ENCODE results near the gene CBX6.

Gene CBX6

DNA sequence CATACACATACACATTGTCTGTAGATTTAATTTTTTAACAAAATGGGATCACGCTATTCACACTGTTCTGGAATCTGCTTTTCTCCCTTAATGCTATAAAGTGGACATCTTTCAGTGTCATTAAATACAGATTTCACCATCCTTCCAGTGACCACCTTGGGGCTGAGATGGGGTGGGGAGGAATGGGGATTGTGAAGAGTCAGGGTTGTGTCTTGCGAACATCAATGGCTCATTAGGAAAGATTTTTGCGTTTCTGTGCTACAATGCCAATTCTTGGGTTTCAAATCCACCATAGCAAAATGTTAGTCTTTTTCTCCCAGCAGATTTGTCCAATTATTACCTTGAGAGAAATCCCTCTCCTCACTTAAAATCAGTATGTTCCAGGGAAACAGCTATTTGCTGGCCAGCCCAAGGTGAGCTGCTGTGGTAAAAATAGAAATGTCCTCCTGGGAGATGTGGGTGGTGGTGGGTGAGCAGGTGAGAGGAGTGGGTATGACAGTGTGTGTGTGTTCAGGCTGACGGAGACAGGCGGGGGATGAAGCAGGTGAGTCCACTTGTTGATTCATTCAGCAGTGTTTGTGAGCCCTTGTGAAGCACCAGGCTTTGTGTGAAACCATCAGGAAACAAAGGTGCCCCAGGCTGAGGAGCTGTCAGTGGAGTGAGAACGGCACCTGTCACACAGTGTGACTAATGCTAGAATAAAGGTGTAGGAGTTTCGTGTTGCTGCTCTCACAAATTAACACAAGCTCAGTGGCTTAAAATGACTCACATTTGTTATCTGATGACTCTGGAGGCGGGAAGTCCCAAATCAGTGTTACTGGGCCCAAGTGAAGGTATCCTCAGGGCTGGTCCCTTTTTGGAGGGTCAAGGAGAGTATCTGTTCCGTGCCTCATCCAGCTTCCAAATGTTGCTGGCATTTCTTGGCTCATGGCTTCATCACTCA lies 1.7 kb upstream of the CBX6 start:
- H3K4me3 ChIP-seq (ENCODE audit: low read depth, low read length): peak overlapping the region; percentile 77

DNA sequence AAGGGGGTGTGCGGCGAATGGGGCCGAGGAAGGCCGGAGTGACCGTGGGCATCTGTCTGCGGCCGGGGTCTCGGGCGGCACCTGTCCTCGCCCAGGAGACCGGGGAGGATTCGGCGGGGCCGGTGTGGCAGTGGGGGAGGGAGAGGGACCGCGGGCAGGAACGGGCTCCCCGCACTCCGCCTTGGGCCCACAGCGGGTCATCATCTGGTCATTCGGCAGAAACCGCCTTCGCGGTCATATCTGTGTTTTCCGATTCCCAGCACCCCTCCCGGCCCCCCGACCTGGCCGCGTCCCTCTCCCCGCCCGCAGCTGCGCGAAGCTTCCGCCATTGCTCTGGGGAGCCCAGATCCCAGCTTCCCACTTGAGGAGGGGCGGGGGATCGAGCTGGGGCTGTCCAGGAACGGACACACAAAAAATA lies 824 bp upstream of the CBX6 start:
- peak overlapping the region; percentile 77 for H3K4me3 ChIP-seq (ENCODE audit: low read depth, low read length)

DNA sequence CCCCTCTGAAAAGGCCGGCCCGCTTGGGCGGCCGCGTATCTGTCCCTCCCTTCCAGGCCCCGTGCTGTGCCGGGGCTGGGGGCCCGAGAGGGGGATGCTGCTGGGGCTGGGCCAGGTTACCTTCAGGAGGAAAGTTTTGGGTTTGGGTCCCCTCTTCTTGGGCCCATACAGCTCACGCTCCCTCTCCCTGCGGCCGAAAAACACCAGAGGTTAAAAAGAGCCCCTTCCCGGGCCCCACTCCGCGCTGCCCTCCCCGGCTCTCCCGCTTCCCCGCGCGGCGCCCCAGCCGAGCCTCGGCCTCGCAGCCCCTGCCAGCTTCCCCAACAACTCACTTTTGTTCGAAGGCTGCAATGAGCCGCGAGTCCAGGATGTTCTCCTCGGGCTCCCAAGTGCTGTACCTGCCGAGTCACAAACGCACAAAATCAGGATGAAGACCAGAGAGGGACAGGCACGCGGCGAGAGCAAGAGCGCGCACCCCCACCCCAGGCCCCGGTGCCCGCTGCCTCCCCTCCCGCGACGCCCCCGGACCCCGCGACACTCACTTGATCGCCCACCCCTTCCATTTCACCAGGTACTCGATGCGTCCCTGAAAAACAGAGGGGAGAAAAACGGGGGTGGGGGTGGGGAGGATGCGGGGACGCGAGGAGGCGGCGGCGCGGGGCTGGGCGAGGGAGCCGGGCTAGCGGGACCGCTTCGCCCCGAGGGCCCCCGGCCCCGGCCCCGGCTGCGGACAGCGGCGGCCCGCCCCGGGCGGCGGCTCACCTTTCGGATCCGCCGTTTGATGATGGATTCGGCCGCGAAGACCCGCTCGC lies 450 bp downstream of the CBX6 start:
- peak overlapping the region; percentile 69 for H3K4me3 ChIP-seq (ENCODE audit: low read depth, low read length)

DNA sequence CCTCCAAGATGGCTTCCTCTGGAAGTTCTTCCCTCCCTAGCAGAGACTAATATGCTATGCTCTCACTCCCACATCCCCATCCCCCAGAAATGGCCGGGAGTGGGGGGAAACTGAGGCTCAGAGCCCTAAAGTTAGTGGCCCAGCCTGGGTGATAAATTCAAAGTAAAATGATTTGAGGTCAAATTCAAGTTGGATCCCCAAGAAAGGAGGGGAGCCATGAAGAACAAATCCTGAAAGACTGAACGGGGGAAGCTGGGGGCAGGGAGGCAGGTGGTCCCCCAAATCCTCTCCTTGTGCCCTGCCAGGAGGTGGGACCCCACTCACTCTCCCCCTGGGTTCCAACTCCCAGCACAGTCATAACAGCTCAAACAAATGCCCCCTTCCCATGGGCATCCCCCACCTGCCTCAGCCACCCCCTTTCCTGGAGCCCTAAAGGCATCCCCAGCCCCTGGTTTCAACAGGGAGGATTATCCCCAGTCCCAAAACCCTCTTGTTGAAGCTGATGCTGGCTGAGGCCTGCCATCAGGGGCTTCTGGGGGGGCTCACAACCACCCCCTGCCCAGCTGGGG lies 1.1 kb downstream of the CBX6 start:
- H3K4me3 ChIP-seq (ENCODE audit: low read depth, low read length): peak overlapping the region; percentile 69

DNA sequence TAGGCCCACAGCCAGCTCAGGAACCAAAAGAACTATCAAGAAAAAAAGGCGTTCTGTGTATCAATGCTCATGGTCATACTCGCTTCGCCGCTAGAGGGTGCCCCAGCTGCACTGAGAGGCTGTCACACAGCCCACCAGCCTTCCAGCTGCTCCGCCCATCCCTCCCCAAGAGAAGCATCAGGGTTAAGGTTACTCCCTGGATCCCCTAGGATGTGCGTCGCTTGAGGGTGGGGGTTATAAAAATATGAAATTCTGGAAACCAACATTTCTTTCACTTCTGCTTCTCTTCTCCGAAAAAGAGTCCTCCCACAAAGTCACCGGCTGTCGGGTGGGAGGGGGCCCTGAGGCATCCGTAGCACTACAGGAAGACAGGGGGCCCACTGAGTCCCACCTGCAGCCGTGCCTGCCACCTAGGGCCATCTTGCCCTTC lies 1.7 kb downstream of the CBX6 start:
- H3K4me3 ChIP-seq (ENCODE audit: low read depth, low read length): no peak overlapping the region

GRCh38 chr22:38869663-38870062 lies 2.4 kb downstream of the CBX6 start:
- H3K4me3 ChIP-seq (ENCODE audit: low read depth, low read length): no peak overlapping the region

- H3K4me3 ChIP-seq (ENCODE audit: low read depth, low read length): no peak overlapping the region
Observed at GRCh38 chr22:38868886-38869381, 3.1 kb downstream of the CBX6 start.

DNA sequence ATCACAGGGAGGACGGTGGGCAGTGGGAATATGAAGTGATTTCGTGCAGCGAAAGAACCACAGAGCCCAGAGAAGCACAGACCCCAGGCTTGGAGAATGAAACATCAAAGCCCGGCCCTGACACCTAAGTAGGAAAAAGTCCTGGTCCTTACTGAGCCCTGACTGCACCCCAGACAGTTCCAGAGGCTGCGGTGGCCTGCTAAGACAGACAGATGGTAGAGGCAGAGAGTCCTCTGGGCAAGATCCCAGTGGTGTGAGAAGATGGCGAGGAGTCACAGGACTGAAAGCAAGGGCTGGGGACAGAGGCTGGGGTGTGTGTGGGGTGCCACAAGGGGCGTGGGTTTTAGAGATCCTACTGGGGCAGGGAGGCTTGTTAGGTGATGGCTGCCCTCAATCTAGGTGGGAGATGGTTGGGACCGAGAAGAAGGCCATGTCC lies 3.7 kb downstream of the CBX6 start:
- no peak overlapping the region for H3K4me3 ChIP-seq (ENCODE audit: low read depth, low read length)

DNA sequence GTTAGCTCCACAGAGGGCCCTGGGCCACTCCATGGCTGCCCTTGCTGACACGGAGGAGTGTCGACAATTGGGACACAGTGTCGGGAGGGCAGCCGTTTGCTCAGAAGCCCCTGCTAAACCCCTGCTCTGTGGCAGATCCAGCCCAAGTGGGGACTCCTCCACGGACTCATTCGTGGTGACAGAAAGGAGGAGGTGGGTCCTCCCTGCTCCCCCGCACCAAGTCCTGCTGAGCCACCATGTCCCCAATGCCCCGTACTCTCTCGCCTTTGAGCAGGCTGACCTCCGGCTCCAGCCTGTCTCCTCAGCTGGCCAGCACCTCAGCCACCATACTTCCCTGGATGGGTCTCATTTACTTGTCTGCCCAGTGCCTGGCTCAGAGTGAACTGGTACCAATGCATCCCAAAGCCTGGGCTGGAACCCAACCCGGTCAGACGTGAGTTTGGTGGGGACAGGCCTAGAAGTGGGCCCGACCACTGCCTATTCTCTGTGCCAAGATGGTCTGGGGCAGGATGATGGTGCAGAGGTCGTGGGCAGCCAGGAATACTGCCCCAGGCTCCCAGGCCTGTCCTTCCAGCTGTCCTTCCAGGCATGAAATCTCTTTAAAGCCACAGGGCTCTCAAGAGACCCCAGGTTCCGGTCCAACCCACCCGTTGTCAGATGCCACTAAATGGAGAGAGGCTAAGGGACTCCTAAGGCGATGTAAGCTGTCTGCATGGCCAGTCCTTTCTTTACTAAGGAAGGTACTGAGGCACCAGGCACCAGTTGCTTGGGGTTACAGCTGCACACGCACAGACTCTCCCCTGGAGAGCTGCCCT lies 4.3 kb downstream of the CBX6 start:
- no peak overlapping the region for H3K4me3 ChIP-seq (ENCODE audit: low read depth, low read length)

GRCh38 chr22:38867124-38867455 lies 4.9 kb downstream of the CBX6 start:
- no peak overlapping the region for H3K4me3 ChIP-seq (ENCODE audit: low read depth, low read length)

- peak overlapping the region; percentile 8 for H3K4me3 ChIP-seq (ENCODE audit: low read depth, low read length)
Observed at GRCh38 chr22:38866399-38867123, 5.5 kb downstream of the CBX6 start.

DNA sequence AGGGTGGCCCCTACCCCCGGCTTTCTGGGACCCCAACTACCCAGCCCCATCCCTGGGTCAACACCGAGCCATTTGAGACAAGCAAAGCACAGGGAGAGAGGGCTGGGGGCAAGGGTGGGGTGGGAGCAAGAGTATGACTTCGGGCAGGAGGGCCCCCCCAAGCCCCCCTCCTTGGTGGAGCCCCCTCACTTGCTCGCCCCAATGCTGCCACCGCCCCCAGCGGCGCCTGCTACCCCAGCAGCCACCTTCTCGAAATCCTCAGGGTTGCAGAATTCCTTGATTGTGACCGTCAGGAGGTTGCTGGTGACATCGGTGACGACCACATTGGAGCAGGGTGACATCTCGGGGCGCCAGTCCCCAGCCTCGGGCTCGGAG lies 6.0 kb downstream of the CBX6 start:
- peak overlapping the region; percentile 8 for H3K4me3 ChIP-seq (ENCODE audit: low read depth, low read length)

DNA sequence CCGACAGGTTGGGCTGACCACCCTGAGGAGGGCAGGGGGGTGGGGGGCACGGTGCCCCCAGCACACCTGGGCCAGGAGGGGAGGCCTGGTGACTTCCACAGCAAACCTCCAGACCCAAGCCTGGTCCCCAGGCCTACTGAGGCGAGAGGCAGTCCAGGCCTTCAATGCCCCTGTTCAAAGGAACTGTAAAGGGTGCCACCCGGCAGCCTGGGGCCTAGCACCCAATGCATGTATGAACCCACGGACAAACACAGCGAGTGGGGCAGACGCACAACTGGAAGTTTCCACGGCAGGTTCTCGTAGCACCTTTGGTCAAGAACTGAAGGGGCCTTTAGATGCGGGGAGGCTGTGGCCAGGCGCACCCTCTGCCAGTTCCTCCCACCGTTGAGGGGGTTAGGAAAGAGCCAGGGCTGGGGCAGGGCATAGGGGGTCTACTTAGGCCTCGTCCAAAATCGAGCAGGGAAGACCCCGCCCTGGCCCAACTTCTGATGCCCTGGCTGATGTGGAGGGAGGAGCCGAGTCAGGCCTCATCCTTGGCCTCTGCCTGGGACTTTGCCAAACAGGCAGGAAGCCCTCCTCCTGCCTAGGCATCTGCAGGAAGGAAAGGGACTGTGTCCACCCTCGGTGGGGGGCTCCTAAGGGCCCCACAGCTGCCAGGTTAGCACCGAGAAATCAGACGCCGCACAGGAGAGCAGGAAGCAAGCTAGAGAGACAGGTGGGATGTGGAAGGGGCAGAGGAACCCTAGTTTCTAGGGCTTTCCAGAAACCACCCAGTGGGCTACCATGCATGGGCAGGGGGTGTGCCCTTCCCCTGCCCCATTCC lies 6.6 kb downstream of the CBX6 start:
- H3K4me3 ChIP-seq (ENCODE audit: low read depth, low read length): no peak overlapping the region

- H3K4me3 ChIP-seq (ENCODE audit: low read depth, low read length): no peak overlapping the region
Observed at GRCh38 chr22:38864361-38865191, 7.4 kb downstream of the CBX6 start.

GRCh38 chr22:38863531-38864131 lies 8.4 kb downstream of the CBX6 start:
- no peak overlapping the region for H3K4me3 ChIP-seq (ENCODE audit: low read depth, low read length)

GRCh38 chr22:38862375-38863329 lies 9.4 kb downstream of the CBX6 start:
- no peak overlapping the region for H3K4me3 ChIP-seq (ENCODE audit: low read depth, low read length)

- H3K4me3 ChIP-seq (ENCODE audit: low read depth, low read length): no peak overlapping the region
Observed at GRCh38 chr22:38861927-38862326, 10.1 kb downstream of the CBX6 start.

All from iPS-11a (cell line).